ENCODE data around the gene IMP3. TPM values are rescaled to one million over a fixed set of nuclear protein-coding genes. Genes with fewer than 3 reads are reported as not detected.
"Not testable (repeated sequence)": the region's sequence is repeated elsewhere in the genome, so short reads cannot be mapped to it uniquely, and the experiment has no call there.

Gene IMP3
- total RNA-seq, 1 donor: 82.1 TPM

DNA sequence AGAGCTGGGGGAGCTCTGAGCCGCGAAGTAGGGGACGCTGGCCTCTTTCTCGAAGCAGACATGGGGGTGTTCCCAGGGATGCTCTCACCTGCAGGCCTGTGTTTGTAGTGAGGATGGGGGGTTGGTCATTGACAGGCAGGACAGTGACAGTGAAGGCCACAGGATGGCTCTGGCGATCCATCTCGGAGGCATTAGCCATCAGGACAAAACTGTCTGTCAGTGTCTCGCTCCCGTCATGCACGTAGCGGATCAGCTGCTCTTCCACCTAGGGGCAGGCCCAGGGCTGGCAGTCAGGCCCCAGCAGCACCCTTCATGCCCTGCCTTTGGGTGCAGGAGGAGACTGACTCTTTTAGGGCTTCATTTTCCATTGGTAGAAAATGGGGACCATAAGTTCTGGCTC is 44.6 kb upstream of the IMP3 start:
- no peak for DNase-seq (ENCODE audit: low read depth)

DNA sequence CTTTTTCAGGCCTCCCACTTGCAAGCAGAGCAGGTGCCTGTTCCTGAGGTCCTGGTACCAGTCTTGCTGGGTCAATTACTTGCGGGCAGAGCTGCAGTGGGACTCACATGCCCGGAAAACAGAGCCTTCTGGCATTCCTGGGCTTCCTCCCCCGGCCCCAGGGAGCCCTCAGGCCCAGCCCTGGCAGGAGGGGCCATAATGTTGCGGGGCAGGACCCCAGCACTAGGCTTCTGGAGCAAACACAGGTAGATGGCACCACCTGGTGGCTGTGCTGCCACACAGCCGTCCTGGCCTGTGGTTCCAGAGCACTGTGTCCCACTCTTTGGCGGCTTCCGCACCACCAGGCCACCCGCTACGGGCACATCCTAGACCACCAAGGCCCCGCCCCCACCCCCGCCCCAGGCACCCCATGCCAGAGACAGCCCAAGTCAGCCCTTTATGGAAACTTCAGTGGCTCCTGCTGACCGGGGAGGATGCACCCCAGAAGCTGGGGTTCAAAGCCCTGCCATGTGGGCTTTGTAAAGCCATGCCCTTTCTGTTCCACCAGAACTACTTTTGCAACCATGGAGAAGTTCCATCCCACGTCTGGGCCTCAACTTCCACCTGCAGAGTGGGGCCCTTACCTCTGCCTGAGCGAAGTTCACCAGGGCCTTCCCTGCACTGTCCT is 43.8 kb upstream of the IMP3 start:
- not testable (repeated sequence) for H3K4me3 ChIP-seq (ENCODE audit: low read depth, low read length)
- DNase-seq (ENCODE audit: low read depth): peak; percentile 65

More for the DNA sequence above, 44.6 kb upstream of the IMP3 start:
- TF ChIP-seq CTCF (IDR thresholded peaks at IDR 0.05; ENCODE audit: insufficient read depth, low read length): no peak
- H3K4me3 ChIP-seq (ENCODE audit: low read depth, low read length): no peak overlapping the region

GRCh38 chr15:75682181-75683135 is 42.4 kb upstream of the IMP3 start:
- H3K4me3 ChIP-seq (ENCODE audit: low read depth, low read length): no peak overlapping the region
- TF ChIP-seq CTCF (IDR thresholded peaks at IDR 0.05; ENCODE audit: insufficient read depth, low read length): no peak
- no peak for DNase-seq (ENCODE audit: low read depth)

More for the DNA sequence above, 43.8 kb upstream of the IMP3 start:
- TF ChIP-seq CTCF (IDR thresholded peaks at IDR 0.05; ENCODE audit: insufficient read depth, low read length): peak; percentile 78

GRCh38 chr15:75680007-75680789 is 40.2 kb upstream of the IMP3 start:
- no peak for DNase-seq (ENCODE audit: low read depth)
- TF ChIP-seq CTCF (IDR thresholded peaks at IDR 0.05; ENCODE audit: insufficient read depth, low read length): no peak
- no peak overlapping the region for H3K4me3 ChIP-seq (ENCODE audit: low read depth, low read length)

DNA sequence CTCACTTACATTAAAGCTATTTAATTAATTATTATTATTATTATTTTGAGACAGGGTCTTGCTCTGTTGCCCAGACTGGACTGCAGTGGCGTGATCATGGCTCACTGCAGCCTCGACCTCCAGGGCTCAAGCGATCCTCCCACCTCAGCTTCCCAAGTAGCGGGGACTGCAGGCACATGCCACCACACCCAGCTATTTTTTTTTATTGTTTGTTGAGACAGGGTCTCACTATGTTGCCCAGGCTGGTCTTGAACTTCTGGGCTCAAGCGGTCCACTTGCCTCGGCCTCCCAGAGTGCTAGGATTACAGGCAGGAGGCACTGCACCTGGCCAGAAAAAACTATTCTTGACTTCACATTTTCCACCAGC is 38.3 kb upstream of the IMP3 start:
- H3K4me3 ChIP-seq (ENCODE audit: low read depth, low read length); DNase-seq (ENCODE audit: low read depth): not testable (repeated sequence)

DNA sequence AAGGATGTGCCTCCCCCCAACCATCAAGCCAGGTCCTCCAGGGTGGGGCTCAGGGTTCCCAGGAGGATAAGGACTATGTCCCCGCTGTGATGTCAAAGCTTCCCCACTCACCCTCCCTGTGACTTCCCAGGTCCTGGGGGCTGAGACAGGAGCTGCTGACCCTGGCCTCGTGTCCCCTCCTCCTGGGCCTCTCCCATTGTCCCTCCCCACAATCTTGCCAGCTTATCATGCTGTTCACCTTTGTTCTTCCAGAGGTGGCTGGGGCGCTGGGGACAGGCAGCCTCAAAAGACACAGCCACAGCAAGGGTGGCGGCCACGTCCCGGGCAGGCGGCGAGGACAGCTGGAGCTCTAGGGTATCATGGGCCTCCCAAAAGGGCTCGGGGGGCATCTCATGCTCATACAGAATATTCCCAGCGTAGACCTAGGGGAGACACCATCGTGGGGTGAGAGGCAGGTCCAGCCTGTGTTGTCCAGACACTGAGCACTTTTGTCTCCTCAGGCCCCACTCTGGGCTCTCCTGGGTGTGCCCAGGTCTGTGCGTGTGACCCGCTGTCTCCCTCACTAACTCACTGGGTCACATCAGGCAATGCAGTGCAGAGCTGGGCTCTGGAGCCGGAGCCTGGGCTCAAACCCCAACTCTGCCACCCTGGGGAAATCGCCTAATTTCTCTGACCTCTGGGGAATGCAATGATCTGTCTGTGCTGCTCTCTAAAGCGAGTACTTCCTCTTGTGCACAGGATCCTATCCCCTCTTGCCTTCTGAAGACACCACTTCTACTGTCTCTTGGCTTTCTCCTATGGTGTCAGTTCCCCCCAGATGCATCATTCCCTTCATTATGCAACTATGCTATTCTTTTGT is 37.7 kb upstream of the IMP3 start:
- no peak overlapping the region for H3K4me3 ChIP-seq (ENCODE audit: low read depth, low read length)
- no peak for TF ChIP-seq CTCF (IDR thresholded peaks at IDR 0.05; ENCODE audit: insufficient read depth, low read length)
- DNase-seq (ENCODE audit: low read depth): no peak
